NCI-H1436 treated with DMSO at 0.1 percent for 48 hours (cell line): Measurements from ENCODE around the gene DRC3.

ENCODE experiments used
- DNase-seq: peaks from one replicate; lab custom pipeline; 2025; lab: John Stamatoyannopoulos, UW

The DRC3 gene

DNA sequence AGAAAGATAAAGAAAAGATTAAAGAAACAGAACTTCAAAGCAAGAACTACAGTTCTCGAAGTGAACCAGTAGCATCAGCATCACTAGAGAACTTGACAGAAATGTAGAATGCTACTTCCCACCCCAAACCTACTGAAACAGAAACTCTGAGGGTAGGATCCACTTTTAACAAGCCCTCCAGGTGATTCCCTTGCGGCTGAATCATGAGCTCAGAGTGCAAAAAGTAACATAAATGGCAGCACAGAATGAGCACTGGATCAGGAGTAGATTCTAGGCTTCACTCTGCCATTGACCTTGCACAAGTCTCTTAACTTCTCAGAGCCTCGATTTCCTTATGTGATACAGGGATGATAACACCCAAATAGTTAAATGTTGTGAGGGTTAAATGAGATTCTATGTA is 6.3 kb upstream of the DRC3 start:
- DNase-seq, result no peak

DNA sequence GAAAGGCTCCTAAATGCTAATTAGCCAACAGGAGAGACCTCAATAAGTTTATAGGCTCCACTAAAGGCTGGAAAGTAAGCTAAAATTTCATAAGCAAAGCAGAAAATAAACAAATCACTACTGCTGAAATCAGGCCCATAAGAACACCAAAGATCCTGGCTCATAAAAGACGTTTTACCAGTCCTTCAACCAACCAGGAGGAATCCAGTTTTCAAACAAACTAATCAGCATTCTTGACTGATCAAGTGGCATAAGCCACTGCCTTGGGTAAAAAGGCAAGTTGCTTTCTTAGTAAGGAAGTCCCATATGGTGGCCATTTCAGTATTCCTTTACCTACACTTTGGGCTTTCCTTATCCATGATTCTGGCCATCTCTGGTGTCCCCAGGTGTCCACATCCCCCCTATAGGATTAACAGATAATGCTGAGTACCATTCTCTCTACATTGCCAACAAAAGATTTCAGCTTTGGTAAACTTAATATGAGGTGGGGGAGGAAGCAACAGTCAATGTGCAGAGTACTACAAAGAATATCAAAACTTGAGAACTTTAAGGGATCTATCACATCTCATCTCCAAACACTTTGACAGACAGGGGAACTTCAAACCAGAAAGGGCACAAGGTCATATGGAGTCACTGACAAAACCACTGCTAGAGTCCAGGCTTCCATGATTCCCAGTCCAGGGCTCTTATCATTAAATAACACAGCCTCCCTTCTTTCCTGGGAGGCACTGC is 1.8 kb upstream of the DRC3 start:
- DNase-seq, result no peak

DNA sequence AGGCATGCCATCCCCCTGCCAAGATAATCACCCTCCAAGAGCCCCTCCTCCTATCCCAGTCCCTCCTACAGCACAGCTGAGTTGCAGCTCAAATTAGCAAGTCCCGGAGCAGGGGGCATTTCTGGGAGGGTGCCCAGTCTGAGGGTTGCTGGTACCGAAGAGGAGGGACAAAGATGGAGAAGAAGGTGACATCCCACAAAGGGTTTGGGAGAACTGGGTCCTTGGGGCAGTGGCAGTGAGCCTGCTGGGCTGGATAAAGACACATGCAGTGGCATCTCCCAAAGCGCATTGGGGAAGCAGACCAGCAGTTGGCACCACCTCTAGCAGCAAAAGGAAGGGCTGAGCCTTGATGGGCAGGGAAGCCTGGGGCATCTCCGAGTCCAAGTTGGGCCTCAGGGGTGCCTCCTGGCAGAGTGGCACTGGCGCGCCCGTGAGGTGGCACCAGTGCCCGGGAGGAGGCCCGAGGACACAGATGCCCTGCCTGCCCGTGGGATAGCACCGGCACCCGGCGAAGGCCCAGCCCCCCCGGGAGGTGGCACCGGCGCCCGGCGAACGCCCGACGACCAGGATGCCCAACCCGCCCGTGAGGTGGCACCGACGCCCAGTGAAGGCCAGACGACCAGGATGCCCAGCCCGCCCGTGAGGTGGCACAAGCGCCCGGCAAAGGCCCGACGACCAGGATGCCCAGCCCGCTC is 1.1 kb upstream of the DRC3 start:
- DNase-seq, result no peak

DNA sequence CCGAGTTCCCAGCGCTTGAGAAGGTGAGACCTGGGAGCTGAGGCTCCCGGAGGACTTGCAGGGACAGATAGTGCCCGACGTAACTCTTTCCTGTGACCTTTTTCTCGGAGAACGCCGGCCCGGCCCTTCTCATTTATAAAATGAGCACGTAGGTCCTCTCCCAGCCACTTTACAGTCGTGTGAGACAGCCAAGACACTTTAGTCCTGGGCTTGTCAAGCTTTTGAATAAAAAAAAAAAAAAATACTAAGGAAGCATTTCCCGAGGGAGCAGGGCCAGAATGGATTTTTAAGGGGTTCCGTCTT is 241 bp downstream of the DRC3 start:
- DNase-seq, result no peak

DNA sequence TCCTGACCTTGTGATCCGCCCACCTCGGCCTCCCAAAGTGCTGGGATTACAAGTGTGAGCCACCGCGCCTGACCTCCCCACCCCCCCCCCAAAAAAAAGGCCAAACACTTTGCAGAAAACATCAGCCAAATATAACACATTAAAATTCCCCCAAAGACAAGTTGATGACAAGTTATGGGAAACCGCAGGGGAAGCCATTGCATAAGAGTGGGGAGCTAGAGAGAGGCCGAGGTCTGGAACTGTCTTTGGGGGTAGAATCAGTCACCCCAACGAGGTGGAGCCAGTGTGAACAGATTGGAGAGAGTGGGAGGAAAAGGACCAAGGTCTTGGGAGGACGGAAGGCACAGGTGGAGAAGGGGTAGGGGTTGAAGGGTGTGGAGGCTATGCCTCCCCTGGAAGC is 2.8 kb downstream of the DRC3 start:
- DNase-seq, result no peak

DNA sequence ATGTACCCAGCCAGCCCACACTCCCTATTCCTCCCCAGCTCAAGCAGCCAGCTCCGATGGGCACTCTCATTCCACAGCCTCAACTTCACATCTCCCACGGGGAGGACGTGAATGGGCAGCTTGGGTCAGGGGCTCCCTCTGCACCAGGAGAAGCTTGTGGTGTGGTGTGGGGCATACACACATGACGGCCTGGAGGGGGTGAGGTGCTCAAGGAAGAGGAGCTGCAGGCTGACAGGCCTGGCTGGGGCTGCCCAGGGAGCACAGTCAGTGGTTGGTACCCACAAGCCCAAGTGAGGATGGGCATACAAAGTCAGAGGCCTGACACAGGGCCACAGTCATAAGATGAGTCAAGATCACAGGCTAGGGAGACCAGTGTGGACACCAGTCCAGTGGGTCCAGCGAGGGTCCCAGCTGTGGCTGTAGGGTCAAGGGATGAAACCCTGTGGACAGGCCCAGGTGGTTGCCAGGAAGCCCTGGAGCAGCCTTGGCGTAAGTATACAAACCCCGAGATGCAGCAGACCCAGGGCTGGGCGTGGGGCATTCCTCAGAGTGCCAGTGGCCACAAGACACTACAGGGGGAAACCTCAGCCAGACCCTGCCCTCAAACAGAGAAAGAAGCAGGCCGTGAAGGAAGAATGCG is 4.4 kb downstream of the DRC3 start:
- no peak for DNase-seq

DNA sequence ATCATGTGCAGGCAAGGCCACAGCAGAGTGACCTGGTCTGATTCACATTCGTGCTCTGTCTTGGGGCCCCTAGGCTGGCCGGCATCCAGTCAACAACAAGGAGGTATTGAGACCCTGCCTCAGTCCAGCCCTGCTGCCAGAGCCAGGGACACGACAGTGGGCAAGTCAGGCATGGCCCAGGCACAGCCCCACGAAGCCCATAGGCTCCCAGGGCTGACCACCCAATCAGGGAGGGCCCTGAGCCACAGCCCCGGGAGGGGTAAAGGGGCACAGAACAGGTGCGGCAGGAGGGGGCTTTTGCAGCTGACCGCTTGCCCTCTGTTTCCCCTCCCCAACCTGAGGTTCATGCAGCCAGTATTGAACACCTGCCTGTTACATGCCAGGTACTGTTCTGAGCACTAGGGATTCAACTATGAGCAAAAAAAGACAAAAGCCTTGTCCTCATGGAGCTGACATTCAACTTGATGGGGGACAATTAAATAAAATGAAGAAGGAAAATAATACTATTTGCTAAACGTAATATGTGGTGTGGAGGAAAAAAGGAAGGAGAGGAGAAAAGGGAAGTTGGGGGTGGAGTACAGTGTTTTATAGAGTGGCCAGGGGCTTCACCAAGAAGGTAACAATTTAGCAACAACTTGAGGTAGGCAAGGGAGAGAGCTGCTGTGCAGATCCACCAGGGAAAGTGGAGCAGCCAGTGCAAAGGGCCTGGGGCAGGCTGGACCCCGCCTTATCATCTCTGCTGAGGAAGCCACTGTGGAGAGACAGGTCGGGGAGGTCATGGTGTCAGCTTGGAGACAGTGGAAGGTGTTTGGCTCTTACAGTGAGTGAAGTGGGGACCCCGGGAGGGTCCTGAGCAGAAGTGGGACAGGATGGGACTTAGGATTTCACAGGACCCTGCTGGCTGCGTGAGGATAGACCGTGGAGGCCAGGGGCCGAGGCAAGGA is 6.1 kb downstream of the DRC3 start:
- no peak for DNase-seq

DNA sequence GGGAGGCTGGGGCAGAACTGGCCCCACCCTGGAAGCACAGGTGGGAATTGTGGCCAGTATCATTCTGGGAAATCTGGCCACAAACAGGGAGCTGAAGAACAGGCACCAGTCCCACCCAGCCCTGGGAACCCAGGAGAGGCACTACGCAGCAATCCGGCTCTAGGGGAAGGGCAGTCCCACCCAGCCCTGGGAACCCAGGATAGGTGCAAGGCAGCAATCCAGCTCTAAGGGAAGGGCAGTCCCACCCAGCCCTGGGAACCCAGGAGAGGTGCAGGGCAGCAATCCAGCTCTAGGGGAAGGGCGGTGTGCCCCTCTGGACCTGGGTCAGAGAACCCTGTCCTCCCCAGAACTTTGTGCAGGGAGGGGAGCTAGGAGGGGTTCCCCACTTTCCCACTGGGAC is 7.1 kb downstream of the DRC3 start:
- DNase-seq, result no peak

DNA sequence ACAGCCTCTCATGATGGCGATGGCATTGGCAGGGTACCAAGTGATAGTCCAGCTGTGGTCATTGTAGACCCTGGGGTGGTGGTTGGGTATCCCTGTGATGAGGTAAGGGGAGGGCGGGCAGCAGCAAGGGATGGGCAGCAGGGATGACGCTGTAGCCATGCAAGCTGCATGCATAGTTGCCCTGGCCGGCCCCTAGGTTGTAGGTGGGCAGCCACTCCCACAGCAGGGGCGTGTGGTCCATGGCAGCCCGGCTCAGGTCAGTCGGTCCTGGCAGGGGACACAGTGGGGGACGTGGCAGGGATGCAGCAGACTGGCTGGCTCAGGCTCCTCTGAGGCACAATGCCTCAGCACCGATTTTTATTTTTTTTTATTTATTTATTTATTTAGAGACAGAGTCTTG is 8.7 kb downstream of the DRC3 start:
- DNase-seq, result no peak

DNA sequence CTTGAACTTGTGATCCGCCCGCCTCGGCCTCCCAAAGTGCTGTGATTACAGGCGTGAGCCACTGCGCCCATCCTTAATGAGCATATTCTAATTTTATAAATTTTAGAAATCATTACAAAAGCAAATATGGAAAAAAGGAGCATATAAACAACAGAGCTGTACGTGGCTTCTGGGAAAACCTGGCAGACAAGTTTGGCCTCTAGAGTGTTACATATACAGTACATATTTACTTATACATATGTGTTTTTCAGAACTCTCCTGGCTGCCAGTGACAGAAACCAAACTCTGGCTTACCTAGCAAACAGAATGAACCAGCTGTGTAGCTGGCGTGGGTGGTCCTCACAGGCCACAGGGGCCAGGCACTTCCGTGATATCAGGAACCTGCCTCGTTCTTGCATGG is 10.1 kb downstream of the DRC3 start:
- no peak for DNase-seq

DNA sequence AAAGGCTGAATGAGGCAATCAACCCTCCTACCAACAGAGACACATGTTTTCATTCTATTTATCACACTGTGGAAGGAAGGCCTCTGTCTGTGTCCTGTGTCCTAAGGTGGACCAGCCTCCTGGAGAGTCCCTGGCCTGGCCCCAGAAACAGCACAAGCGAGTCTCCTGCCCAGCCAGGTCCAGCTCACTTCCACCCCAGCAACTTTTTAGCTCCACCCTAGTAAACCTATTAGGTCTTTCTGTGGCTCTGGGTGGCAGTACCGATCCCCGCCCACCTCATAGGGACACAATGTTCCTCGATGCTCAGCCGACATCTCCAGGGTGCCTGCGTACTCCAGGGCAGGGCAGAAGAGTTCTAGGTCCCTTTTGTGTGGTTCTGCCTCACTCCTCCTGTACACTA is 10.7 kb downstream of the DRC3 start:
- no peak for DNase-seq

DNA sequence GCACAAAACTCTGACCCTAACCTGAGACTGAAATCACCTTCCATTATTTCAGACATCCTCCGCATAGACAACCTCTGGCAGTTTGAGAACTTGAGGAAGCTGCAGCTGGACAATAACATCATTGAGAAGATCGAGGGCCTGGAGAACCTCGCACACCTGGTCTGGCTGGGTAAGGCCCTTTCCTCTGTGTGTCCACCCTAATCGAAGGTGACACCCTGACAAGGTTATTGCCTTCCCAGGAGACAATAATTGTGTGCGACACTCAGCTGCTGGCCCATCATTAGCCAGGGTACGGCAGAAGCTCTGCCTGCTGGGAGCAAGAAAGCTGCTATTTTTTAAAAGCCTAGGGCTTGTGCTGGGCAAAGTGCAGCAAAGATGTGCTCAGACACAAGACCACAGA is 11.1 kb downstream of the DRC3 start:
- no peak for DNase-seq

DNA sequence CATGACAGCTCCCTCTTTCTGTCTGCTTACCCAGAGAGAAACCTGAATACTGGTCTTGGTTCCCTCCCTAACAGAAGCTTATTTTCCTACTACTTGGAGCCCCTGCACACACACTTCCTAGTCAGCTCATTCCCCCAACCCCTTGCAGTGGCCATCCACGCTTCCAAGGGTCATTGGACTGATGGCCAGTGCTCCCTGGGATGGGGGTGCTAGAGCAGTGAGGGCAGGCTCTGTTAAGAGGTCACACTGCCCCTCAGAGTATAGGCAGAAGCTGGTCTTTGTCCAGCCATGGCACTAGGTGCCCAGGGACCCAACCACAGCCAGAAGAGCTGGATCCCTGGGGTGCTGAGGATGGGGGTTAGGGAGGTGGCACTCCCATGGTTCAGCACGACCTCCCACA is 12.5 kb downstream of the DRC3 start:
- no peak for DNase-seq

DNA sequence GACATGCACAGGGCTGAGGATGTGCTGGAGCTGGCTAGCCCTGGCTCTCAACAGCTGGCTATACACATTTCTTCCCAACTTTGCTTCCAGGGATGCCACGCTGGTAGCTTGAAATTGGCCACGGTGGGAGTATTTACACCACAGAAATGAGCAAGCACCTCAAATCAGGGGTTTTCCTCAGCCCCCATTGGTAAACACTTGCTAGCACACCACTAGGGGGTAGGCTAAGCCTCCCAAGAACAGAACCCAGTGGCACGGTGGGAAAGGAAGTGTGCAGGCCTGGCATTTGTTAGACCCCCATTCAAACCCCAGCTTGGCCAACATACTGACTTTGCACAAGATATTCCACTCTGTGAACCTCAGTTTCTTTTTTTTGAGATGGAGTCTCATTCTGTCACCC is 12.9 kb downstream of the DRC3 start:
- no peak for DNase-seq

DNA sequence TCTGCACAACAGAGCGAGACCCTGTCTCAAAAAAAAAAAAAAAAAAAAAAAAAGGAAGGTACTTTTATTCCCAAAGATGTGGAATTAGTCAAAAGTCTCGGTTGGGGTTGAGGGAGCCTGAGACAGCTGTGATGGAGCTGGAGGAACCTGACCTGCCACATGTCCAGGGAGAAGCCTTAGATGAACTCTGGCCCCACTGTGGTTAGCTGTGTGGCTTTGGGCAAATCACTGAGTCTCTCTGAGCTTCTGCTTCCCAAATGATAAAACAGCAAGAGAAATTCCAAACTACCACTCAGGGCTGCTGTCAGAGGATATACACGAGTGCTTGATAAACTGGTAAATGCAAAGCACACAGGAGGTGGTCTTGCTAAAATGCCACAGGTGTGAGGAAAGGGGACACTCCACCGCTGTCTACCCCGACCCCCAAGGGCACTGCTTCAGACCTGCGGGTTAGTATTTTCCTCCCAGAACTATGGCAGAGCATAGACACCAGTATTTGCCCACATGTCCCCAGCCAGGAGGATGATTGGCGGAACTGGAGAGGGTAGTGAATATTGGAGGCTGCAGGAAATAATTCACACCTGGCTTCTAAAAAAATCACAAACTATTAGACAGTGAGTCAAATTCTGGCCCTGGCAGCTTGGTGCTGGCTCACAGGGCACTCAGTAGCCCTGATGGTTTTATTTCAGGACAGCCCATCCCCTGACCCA is 14.7 kb downstream of the DRC3 start:
- DNase-seq, result no peak

DNA sequence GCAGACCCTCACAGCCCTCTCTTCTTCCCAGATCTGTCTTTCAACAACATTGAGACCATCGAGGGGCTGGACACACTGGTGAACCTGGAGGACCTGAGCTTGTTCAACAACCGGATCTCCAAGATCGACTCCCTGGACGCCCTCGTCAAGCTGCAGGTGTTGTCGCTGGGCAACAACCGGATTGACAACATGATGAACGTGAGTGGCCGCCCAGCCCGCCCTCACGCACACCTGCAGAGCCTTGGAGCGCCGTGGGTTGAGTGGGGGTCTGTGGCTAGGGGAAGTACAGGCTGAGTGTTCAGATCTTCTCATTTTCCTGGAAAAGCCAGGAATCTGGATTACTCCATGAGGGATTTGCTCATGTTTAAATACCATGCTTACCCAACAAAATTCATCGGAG is 15.2 kb downstream of the DRC3 start:
- no peak for DNase-seq

DNA sequence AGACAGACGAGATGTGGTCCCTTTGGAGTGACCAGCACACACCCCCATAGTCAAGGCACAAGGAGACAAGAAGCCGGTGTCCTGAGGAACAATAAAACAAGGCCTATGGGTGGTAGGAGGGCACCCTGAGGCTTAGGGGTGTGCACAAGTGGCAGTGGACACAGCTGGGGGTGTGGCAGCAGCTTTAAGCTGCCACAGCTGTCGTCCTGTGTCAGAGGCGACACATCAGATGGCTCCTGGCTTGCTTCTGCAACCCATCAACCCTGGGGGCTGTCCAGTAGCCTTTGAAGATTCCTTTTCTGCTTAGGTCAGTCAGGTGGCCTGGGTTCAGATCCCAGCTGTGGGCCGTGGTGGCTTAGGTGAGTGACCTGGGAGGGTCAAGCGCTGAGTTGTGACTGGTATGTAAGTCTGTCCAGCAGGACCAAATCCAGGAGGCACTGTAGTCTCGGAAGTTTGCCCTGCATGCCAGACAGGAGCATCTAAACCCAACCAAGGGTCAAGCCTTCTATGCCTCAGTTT is 15.8 kb downstream of the DRC3 start:
- DNase-seq, result no peak

DNA sequence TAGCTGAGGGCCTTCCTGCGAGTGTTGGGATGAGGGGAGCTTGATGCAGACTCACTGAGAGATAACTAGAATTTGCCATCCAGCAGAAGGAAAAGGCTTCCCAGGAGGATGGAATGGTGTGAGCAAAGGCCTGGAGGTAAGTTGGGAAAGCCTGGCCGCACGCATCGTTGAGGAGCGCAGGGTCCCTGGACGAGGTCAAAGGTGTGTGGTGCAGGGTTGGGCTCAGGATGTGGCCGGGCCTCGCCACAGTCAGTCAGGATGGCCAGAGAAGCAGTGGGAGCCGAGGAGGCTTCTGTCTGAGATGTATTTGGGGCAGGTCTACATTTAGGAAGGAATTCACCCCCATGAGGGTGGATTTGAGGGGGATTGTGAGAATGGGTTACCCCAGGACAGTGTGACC is 16.4 kb downstream of the DRC3 start:
- DNase-seq, result no peak

DNA sequence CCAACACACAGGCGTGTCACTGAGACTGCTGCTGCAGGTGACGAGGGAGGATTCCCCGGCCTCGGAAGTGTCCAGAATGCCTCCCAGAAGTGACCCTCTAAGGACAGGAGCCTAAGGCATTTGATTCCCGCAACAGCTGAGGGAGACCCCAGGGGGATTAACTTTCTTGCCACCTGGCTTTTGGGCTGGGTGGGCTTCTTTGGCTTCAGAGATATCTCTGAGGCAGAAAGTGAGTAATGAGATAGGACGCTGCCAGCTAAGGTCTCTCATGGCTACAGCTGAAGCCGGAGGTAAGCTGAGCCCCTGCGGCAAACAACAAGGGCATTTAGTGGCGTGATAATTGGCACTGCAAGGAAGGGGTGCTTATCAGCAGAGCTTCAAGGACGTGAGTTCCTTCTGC is 17.0 kb downstream of the DRC3 start:
- no peak for DNase-seq

DNA sequence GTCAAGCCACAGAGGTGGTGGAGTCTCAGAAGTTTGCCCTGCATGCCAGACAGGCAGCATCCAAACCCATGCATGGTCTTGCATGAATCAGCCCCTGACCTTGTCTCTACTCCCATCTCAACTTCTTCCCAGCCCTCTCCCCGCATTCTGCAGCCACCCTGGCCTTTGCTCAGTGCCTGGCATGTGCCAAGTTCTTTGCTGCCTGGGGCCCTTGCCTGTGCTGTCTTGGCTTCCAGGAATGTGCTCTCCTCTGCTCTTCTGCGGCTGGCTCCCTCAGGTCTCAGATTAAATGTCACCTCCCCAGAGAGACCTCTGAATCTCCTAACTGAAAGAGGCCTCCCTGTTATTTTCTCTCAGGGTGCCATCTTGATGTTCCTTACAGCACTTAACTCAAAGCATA is 17.6 kb downstream of the DRC3 start:
- DNase-seq, result no peak

DNA sequence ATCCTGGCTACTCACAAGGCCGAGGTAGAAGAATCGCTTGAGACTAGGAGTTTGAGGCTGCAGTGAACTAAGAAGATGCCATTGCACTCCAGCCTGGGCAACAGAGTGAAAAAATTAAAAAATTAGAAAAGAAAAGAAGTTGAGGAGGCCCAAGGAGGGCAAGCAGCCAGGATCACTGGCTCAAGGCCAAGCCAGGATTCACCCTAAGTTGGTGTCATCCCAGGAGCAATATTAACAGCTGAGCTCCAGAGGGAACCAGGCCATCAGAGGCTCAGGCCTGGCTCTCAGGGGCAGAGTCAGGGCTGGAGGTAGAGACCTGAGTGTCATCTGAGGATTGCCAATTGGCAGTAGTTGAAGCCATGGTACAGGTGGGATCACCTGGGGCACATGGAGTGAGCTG is 20.7 kb downstream of the DRC3 start:
- no peak for DNase-seq

DNA sequence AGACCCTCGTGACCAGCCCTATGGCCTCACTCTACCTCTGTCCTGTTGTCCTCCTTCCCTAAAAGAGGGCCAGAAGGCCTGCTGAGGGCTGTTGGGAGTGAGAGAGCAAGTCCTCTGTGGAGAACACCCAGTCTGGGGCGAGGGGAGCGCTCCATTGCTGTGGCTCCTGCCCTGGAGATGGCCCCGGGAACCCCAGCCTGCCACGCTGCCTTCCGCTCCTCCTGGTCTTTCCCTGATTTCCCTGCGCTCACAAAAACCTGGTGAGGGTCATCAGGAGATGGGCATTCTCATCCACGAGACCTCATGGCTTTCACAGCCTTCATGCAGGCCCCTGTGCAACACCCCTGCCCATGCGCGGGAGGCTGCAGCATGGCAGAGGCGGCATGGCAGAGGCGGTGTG is 21.2 kb downstream of the DRC3 start:
- no peak for DNase-seq
